Measurements from ENCODE around the gene PTPRK.

DNA sequence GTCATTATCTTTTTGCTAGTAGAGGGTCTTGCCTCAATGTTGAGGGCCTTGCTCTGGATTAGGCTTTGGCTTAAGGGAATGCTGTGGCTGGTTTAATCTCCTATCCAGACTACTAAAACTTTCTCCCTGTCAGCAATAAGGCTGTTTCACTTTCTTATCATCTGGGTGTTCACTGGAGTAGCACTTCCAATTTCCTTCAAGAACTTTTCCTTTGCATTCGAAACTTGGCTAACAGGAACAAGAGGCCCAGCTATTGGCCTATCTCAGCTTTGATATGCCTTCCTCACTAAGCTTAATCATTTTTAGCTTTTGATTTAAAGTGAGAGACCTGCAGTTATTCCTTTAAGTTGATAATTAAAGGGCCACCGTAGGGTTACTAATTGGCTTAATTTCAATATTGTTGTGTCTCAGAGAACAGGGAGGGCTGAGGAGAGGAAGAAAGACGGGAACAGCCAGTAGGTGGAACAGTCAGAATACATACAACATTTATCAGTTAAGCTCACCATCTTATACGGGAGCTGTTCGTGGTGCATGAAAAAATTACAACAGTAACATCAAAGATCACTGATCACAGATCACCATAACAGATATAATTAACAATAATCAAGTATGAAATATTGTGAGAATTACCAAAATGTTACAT, 186.7 kb downstream of the PTPRK start:
- TF ChIP-seq, protein P1, sequence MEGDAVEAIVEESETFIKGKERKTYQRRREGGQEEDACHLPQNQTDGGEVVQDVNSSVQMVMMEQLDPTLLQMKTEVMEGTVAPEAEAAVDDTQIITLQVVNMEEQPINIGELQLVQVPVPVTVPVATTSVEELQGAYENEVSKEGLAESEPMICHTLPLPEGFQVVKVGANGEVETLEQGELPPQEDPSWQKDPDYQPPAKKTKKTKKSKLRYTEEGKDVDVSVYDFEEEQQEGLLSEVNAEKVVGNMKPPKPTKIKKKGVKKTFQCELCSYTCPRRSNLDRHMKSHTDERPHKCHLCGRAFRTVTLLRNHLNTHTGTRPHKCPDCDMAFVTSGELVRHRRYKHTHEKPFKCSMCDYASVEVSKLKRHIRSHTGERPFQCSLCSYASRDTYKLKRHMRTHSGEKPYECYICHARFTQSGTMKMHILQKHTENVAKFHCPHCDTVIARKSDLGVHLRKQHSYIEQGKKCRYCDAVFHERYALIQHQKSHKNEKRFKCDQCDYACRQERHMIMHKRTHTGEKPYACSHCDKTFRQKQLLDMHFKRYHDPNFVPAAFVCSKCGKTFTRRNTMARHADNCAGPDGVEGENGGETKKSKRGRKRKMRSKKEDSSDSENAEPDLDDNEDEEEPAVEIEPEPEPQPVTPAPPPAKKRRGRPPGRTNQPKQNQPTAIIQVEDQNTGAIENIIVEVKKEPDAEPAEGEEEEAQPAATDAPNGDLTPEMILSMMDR (IDR thresholded peaks at IDR 0.05), result no peak
- TF ChIP-seq POLR2A (IDR thresholded peaks at IDR 0.05), result no peak

All from thyroid gland (tissue), 4 donors.